ENCODE measurements around the gene PAN2. TPM values are rescaled to one million over a fixed set of nuclear protein-coding genes. Genes with fewer than 3 reads are reported as not detected.

Gene PAN2
- total RNA-seq, 1 experiment from 2014 or later: 35.4 TPM

- H4K5ac ChIP-seq (ENCODE audit: insufficient read length, low read depth, low read length): peak within 1 kb of the TSS; percentile 73
- no peak within 1 kb of the TSS for H2BK15ac ChIP-seq (ENCODE audit: low read depth, low read length)
- no CpG with 5 or more reads among the region's 62 CpGs for WGBS (ENCODE audit: extremely low coverage, insufficient read length, low lambda C conversion rate)
- peak within 1 kb of the TSS; percentile 70 for H3K18ac ChIP-seq (ENCODE audit: insufficient read length, low read depth, low read length)
- no peak within 1 kb of the TSS for H2BK12ac ChIP-seq (ENCODE audit: insufficient read length, low read depth, low read length)
- peaks cover 7% of the 10 kb centered on the region; the same call in 1 of the 2 replicates for H3K79me2 ChIP-seq (ENCODE audit: insufficient read depth, low read length)
- peak within 1 kb of the TSS; percentile 84 for H3K14ac ChIP-seq (ENCODE audit: insufficient read depth, low read length)
- no peak within 1 kb of the TSS for H2AFZ ChIP-seq (ENCODE audit: low read length)
- H4K8ac ChIP-seq (replicated peaks; ENCODE audit: insufficient read length, low read depth, low read length): peak within 1 kb of the TSS; percentile 67
- no peak within 1 kb of the TSS for H3K56ac ChIP-seq (ENCODE audit: insufficient read length, low read depth, low read length)
- no peak within 1 kb of the TSS for H3T11ph ChIP-seq (ENCODE audit: low read length)
- Mint-ChIP-seq H3K4me3 (peak within 1 kb of the TSS; percentile 98), H3K36me3 (ENCODE audit: insufficient read depth in 1 of 3, low read depth in 3 of 3) (peaks cover 7 to 42% (median 26%) of the 10 kb centered on the region in 3 experiments; a peak in 6 of 7 replicates), H3K27ac (peak within 1 kb of the TSS; percentile 99), H3K27me3 (ENCODE audit: low read depth) (no peaks in the 10 kb centered on the region), H3K9me3 (no peaks in the 10 kb centered on the region), H3K4me1 (peaks cover 5 to 11% of the 10 kb centered on the region in 2 experiments; a peak in 2 of 4 replicates)
- H3K23ac ChIP-seq (ENCODE audit: insufficient read length, low read depth, low read length): no peak within 1 kb of the TSS
- H3K27me3 ChIP-seq (ENCODE audit: insufficient read depth, low read length): no peaks in the 10 kb centered on the region
- peak within 1 kb of the TSS; percentile 38 for H3K27ac ChIP-seq (ENCODE audit: insufficient read length, low read depth, low read length)
- DNase-seq: peak; percentile 100
- H3K9me3 ChIP-seq (ENCODE audit: control insufficient read depth, low read depth, low read length): no peaks in the 10 kb centered on the region
- H2AK5ac ChIP-seq (ENCODE audit: insufficient read length, low read length): no peak within 1 kb of the TSS
- TF ChIP-seq CTCF (conservative IDR thresholded peaks at IDR 0.05): peak; percentile 38; the same call in 2 of the 3 replicates
- H2BK5ac ChIP-seq (ENCODE audit: insufficient read length, low read length): peak within 1 kb of the TSS; percentile 48
- H2BK20ac ChIP-seq (ENCODE audit: low read depth, low read length, poor library complexity, severe bottlenecking): no peak within 1 kb of the TSS
- peak within 1 kb of the TSS; percentile 96 for H3K9ac ChIP-seq (ENCODE audit: extremely low read depth, insufficient read length, low read length)
- H2BK120ac ChIP-seq (ENCODE audit: low read depth, low read length, poor library complexity, severe bottlenecking): no peak within 1 kb of the TSS
- H3K4ac ChIP-seq (ENCODE audit: low read depth, low read length): peak within 1 kb of the TSS; percentile 39; the same call in 1 of the 2 replicates
- peaks cover 7% of the 10 kb centered on the region for H3K79me1 ChIP-seq (ENCODE audit: insufficient read depth, low read depth, low read length, poor library complexity, severe bottlenecking)
- peaks cover 6% of the 10 kb centered on the region for H3K23me2 ChIP-seq (ENCODE audit: insufficient read length, low read depth, low read length, poor library complexity, severe bottlenecking)
- H3K4me1 ChIP-seq (ENCODE audit: insufficient read depth, low read length): no peaks in the 10 kb centered on the region
- H4K91ac ChIP-seq (ENCODE audit: insufficient read length, low read depth, low read length): peak within 1 kb of the TSS; percentile 29
- no peaks in the 10 kb centered on the region for H4K20me1 ChIP-seq (ENCODE audit: control insufficient read depth, insufficient read depth, insufficient read length)
- H3K4me2 ChIP-seq (ENCODE audit: insufficient read depth, insufficient read length, low read length): peak within 1 kb of the TSS; percentile 89
These were observed 18.0 kb downstream of the PAN2 start, which contains the start of gene CNPY2 for GRCh38 chr12:56315622-56316473. TSS of gene CNPY2 (minus strand) at chr12:56315988. CDS start at chr12:56315217, 771 bp downstream.

All from H9 (cell line).